ENCODE results near the gene SCN2A. TPM values are rescaled to one million over a fixed set of nuclear protein-coding genes. Genes with fewer than 3 reads are reported as not detected.
"Not testable (repeated sequence)": the region's sequence is repeated elsewhere in the genome, so short reads cannot be mapped to it uniquely, and the experiment has no call there.

Gene SCN2A
- total RNA-seq, 1 experiment from 2014 or later = 0.15 TPM

DNA sequence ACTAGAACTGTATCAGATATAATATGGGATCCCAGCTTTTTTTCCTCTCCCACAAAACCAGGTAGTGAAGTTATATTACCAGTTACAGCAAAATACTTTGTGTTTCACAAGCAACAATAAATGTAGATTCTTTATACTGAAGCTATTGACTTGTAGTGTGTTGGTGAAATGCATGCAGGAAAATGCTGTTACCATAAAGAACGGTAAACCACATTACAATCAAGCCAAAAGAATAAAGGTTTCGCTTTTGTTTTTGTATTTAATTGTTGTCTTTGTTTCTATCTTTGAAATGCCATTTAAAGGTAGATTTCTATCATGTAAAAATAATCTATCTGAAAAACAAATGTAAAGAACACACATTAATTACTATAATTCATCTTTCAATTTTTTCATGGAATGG is 152.6 kb downstream of the SCN2A start:
- no peaks in the 10 kb centered on the region for H3K79me2 ChIP-seq (ENCODE audit: low read depth)
- intact Hi-C loops (cut with micrococcal nuclease; ENCODE audit: unreplicated experiment) = no loop called here

DNA sequence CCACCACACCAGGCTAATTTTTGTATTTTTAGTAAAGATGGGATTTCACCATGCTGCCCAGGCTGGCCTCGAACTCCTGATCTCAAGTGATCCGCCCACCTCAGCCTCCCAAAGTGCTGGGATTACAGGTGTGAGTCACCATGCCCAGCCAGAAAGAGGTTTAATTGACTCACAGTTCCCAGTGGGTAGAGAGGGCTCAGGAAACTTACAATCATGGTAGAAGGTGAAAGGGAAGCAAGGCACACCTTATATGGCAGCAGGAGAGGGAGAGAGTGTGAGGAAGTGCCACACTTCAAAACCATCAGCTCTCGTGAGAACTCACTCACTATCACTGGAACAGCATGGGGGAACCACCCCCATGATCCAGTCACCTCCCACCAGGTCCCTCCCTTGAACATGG is 159.4 kb downstream of the SCN2A start:
- POLR2A ChIA-PET (ENCODE audit: unreplicated experiment); H3K79me2 ChIP-seq (ENCODE audit: low read depth): not testable (repeated sequence)

More for the DNA sequence above, 152.6 kb downstream of the SCN2A start:
- no peaks in the 10 kb centered on the region for H3F3A ChIP-seq (ENCODE audit: insufficient read depth, low read depth)
- H3K4me3 ChIP-seq = no peak overlapping the region
- BruUV-seq (replicated peaks) = no TSS peak
- H3K9me2 ChIP-seq (ENCODE audit: insufficient read depth) = no peaks in the 10 kb centered on the region
- no peak overlapping the region for H2AFZ ChIP-seq
- DNase-seq = no peak
- no peaks in the 10 kb centered on the region for H3K9me3 ChIP-seq (ENCODE audit: insufficient read depth, low read depth)
- H3K36me3 ChIP-seq (ENCODE audit: low read depth) = no peaks in the 10 kb centered on the region
- TF ChIP-seq CTCF (conservative IDR thresholded peaks at IDR 0.05) (no peak), EZH2 (IDR thresholded peaks at IDR 0.05; ENCODE audit: low read depth) (no peak)
- POLR2A ChIA-PET (ENCODE audit: unreplicated experiment) = no interaction called here
- H3K4me1 ChIP-seq (replicated peaks; ENCODE audit: insufficient read depth) = no peaks in the 10 kb centered on the region
- H4K20me1 ChIP-seq (ENCODE audit: insufficient read depth) = no peaks in the 10 kb centered on the region
- no peaks in the 10 kb centered on the region for H3K27me3 ChIP-seq (ENCODE audit: insufficient read depth, low read depth)
- no peak overlapping the region for H3K27ac ChIP-seq
- CTCF ChIA-PET = no interaction called here
- H3K4me2 ChIP-seq = no peak overlapping the region

DNA sequence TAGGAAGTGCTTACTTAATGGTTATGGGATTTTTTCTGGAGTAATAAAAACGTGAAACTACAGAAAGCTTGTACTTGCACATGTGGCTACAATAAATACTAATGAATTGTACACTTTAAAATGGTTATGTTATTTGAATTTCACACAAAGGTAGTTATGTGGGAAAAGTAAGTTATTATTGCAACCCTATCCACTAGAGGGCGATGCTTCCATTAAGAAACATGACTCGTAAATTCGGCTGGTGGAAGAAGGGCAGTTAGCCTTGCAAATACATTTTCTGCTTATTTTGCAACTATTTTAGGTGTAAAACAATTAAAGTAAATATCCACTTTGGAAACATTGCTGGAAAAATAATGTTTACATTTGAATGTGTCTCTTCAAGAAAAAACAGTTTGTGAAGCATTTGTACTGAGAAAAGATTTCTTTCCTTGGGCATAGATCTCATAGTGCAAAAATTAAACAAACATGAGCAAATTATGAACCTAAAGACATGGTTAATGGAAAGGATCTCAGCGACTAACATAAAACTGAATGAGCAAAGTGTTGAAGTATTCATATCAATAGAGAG is 162.2 kb downstream of the SCN2A start:
- Histone ChIP-seq H3K9me3 (ENCODE audit: insufficient read depth, low read depth) (no peaks in the 10 kb centered on the region), H3K4me3 (no peak overlapping the region), H3K27me3 (ENCODE audit: insufficient read depth, low read depth) (no peaks in the 10 kb centered on the region), H3F3A (ENCODE audit: insufficient read depth, low read depth) (no peaks in the 10 kb centered on the region), H3K9me2 (ENCODE audit: insufficient read depth) (no peaks in the 10 kb centered on the region), H3K79me2 (ENCODE audit: low read depth) (no peaks in the 10 kb centered on the region), H2AFZ (no peak overlapping the region), H4K20me1 (ENCODE audit: insufficient read depth) (no peaks in the 10 kb centered on the region), H3K4me2 (no peak overlapping the region), H3K4me1 (replicated peaks; ENCODE audit: insufficient read depth) (no peaks in the 10 kb centered on the region), H3K27ac (no peak overlapping the region), H3K36me3 (ENCODE audit: low read depth) (no peaks in the 10 kb centered on the region)
- intact Hi-C loops (cut with micrococcal nuclease; ENCODE audit: unreplicated experiment) = loop anchor here (1.0 kb wide), 2 partner anchors 297 to 473 kb away; no protein-coding TSS in a partner anchor
- ChIA-PET CTCF (no interaction called here), POLR2A (ENCODE audit: unreplicated experiment) (no interaction called here)
- TF ChIP-seq EZH2 (IDR thresholded peaks at IDR 0.05; ENCODE audit: low read depth) = no peak
- TF ChIP-seq CTCF (conservative IDR thresholded peaks at IDR 0.05) = peak; percentile 69
- no TSS peak for BruUV-seq (replicated peaks)
- DNase-seq = no peak

More for the DNA sequence above, 159.4 kb downstream of the SCN2A start:
- H3K4me3 ChIP-seq; intact Hi-C loops (cut with micrococcal nuclease; ENCODE audit: unreplicated experiment); H3K36me3 ChIP-seq (ENCODE audit: low read depth); H3K27me3 ChIP-seq (ENCODE audit: insufficient read depth, low read depth); H3F3A ChIP-seq (ENCODE audit: insufficient read depth, low read depth); H2AFZ ChIP-seq; H3K9me3 ChIP-seq (ENCODE audit: insufficient read depth, low read depth); H3K9me2 ChIP-seq (ENCODE audit: insufficient read depth); H3K27ac ChIP-seq; H4K20me1 ChIP-seq (ENCODE audit: insufficient read depth); BruUV-seq (replicated peaks); DNase-seq; CTCF ChIA-PET; H3K4me2 ChIP-seq; H3K4me1 ChIP-seq (replicated peaks; ENCODE audit: insufficient read depth): not testable (repeated sequence)

DNA sequence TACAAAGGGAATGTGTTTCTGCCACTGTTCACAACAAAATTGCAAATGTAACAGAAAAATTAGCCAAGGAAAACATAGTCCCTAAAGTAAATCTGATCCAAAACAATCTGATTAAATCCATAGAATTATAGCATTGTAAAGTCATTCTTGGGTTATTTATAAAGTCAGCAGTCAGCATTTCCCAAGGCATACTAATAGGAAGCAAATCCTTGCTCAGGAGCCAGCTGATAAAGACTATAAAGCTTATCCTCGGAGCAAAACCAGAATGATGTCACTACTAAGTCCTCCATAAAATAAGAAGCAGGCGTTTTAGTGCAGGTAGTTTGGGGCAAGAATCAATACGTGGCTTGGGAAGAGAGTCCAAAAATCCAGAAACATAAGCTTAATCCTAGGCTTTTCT is 162.9 kb downstream of the SCN2A start:
- no peak for DNase-seq
- Histone ChIP-seq H3K4me1 (replicated peaks; ENCODE audit: insufficient read depth) (no peaks in the 10 kb centered on the region), H3K4me2 (no peak overlapping the region), H3K27ac (no peak overlapping the region), H3F3A (ENCODE audit: insufficient read depth, low read depth) (no peaks in the 10 kb centered on the region), H4K20me1 (ENCODE audit: insufficient read depth) (no peaks in the 10 kb centered on the region), H2AFZ (no peak overlapping the region), H3K9me2 (ENCODE audit: insufficient read depth) (no peaks in the 10 kb centered on the region), H3K4me3 (no peak overlapping the region), H3K27me3 (ENCODE audit: insufficient read depth, low read depth) (no peaks in the 10 kb centered on the region), H3K36me3 (ENCODE audit: low read depth) (no peaks in the 10 kb centered on the region), H3K79me2 (ENCODE audit: low read depth) (no peaks in the 10 kb centered on the region), H3K9me3 (ENCODE audit: insufficient read depth, low read depth) (no peaks in the 10 kb centered on the region)
- ChIA-PET POLR2A (ENCODE audit: unreplicated experiment) (no interaction called here), CTCF (no interaction called here)
- intact Hi-C loops (cut with micrococcal nuclease; ENCODE audit: unreplicated experiment) = no loop called here
- TF ChIP-seq EZH2 (IDR thresholded peaks at IDR 0.05; ENCODE audit: low read depth) (no peak), CTCF (conservative IDR thresholded peaks at IDR 0.05) (no peak)
- no TSS peak for BruUV-seq (replicated peaks)
